Stimulated activated CD4-positive, alpha-beta T cell treated with anti-CD3 and anti-CD28 coated beads, TNF-alpha, amount 100 ng/mL, for 1 hour (primary cell): ENCODE results near the gene TUBA8.

Experiments
- DNase-seq, 3 donors: peaks; one replicate each; pipeline ENCODE4 v3.0.0-alpha.2; 2020; ENCODE audit warnings: low read depth in 3 of 3, low spot score in 1 of 3

The TUBA8 gene

GRCh38 chr22:18077087-18077638, 33.4 kb upstream of the TUBA8 start:
- no peak for DNase-seq

- DNase-seq, result peak; percentile 84 to 86 (median 86)
Measured at GRCh38 chr22:18077639-18078328, 32.8 kb upstream of the TUBA8 start, which contains the start of gene PEX26. Gene PEX26, plus strand, starts transcription at chr22:18077990. Its CDS starts 387 bp downstream, at chr22:18078377.

GRCh38 chr22:18078329-18079041, 32.1 kb upstream of the TUBA8 start:
- DNase-seq, result no peak

GRCh38 chr22:18079706-18080233, 30.8 kb upstream of the TUBA8 start:
- DNase-seq, result no peak

GRCh38 chr22:18081416-18081815, 29.2 kb upstream of the TUBA8 start:
- no peak for DNase-seq

- no peak for DNase-seq
Measured at GRCh38 chr22:18082467-18082866, 28.1 kb upstream of the TUBA8 start.

- no peak for DNase-seq
Measured at GRCh38 chr22:18083406-18083805, 27.2 kb upstream of the TUBA8 start.

GRCh38 chr22:18085188-18085587, 25.4 kb upstream of the TUBA8 start:
- DNase-seq, result no peak

- DNase-seq, result no peak
Measured at GRCh38 chr22:18087350-18087855, 23.2 kb upstream of the TUBA8 start.

GRCh38 chr22:18088825-18089568, 21.6 kb upstream of the TUBA8 start:
- DNase-seq, result no peak

GRCh38 chr22:18090286-18090685, 20.3 kb upstream of the TUBA8 start:
- no peak for DNase-seq

- DNase-seq, result no peak
Measured at GRCh38 chr22:18091478-18091877, 19.1 kb upstream of the TUBA8 start.

GRCh38 chr22:18091916-18092526, 18.6 kb upstream of the TUBA8 start:
- no peak for DNase-seq

GRCh38 chr22:18093661-18094060, 16.9 kb upstream of the TUBA8 start:
- no peak for DNase-seq

GRCh38 chr22:18095101-18095805, 15.4 kb upstream of the TUBA8 start:
- DNase-seq, result no peak

- no peak for DNase-seq
Measured at GRCh38 chr22:18096823-18097222, 13.8 kb upstream of the TUBA8 start.

- DNase-seq, result no peak
Measured at GRCh38 chr22:18100781-18101180, 9.8 kb upstream of the TUBA8 start.

- no peak for DNase-seq
Measured at GRCh38 chr22:18101536-18101935, 9.1 kb upstream of the TUBA8 start.

- no peak for DNase-seq
Measured at GRCh38 chr22:18103527-18104269, 6.9 kb upstream of the TUBA8 start.
